Gastroesophageal sphincter (tissue), 3 donors: Measurements from ENCODE around the gene TRAF3.

Experiments used
- EP300 ChIP-seq: sonication (generic); formaldehyde crosslinking; IDR thresholded peaks from one replicate; pipeline ENCODE4 v1.6.1; 2017; ENCODE audit warnings: antibody characterized with exemption, mild to moderate bottlenecking
- POLR2A ChIP-seq, 2 donors: fragments of 450-650 bp; IDR thresholded peaks; one replicate each; pipeline ENCODE4 v1.6.1; 2017; ENCODE audit warnings: antibody characterized with exemption in 2 of 2, mild to moderate bottlenecking in 2 of 2, moderate library complexity in 1 of 2
- POLR2AphosphoS5 ChIP-seq: sonication (generic); formaldehyde crosslinking; IDR thresholded peaks from one replicate; pipeline ENCODE4 v1.6.1; 2017; ENCODE audit warnings: antibody characterized with exemption
- TF ChIP-seq, protein P1 (sequence below), 4 experiments: fragments of 200-600 bp in 2 of 4; fragments of 450-650 bp in 2 of 4; sonication (generic) in 1 of 4; IDR thresholded peaks; one replicate each; pipeline ENCODE4 v1.5.1; 2017 to 2019; ENCODE audit warnings: antibody characterized with exemption in 4 of 4, mild to moderate bottlenecking in 2 of 4, moderate library complexity in 2 of 4

GRCh38 chr14:102786768-102787167, 9.5 kb downstream of the TRAF3 start:
- TF ChIP-seq, protein P1, sequence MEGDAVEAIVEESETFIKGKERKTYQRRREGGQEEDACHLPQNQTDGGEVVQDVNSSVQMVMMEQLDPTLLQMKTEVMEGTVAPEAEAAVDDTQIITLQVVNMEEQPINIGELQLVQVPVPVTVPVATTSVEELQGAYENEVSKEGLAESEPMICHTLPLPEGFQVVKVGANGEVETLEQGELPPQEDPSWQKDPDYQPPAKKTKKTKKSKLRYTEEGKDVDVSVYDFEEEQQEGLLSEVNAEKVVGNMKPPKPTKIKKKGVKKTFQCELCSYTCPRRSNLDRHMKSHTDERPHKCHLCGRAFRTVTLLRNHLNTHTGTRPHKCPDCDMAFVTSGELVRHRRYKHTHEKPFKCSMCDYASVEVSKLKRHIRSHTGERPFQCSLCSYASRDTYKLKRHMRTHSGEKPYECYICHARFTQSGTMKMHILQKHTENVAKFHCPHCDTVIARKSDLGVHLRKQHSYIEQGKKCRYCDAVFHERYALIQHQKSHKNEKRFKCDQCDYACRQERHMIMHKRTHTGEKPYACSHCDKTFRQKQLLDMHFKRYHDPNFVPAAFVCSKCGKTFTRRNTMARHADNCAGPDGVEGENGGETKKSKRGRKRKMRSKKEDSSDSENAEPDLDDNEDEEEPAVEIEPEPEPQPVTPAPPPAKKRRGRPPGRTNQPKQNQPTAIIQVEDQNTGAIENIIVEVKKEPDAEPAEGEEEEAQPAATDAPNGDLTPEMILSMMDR (IDR thresholded peaks at IDR 0.05) = no peak
- TF ChIP-seq EP300 (no peak), POLR2A (IDR thresholded peaks at IDR 0.05) (no peak), POLR2AphosphoS5 (no peak)
